BLaER1 treated with 17β-estradiol and CSF1 and Interleukin-3, amounts not matched to agents 10 nM and 100 nM (cell line): ENCODE data around the gene OR4C15.
A peak's percentile ranks its signal among the peaks of the same experiment; 100 is the strongest.

ENCODE experiments used
- H3K27ac ChIP-seq, 11 experiments: shearing (Covaris generic); formaldehyde crosslinking; 2 replicates each; pipeline ENCODE4 v1.8.1; 2022
- H3K27me3 ChIP-seq, 11 experiments: shearing (Covaris generic); formaldehyde crosslinking; 2 replicates each; pipeline ENCODE4 v1.8.1; 2022
- H3K36me3 ChIP-seq, 11 experiments: shearing (Covaris generic); formaldehyde crosslinking; 2 replicates each; pipeline ENCODE4 v1.8.1; 2022
- H3K4me1 ChIP-seq, 10 experiments: shearing (Covaris generic); formaldehyde crosslinking; 2 replicates each; pipeline ENCODE4 v1.8.1; 2022
- H3K4me2 ChIP-seq, 11 experiments: shearing (Covaris generic); formaldehyde crosslinking; 2 replicates each; pipeline ENCODE4 v1.8.1; 2022
- H3K4me3 ChIP-seq, 10 experiments: shearing (Covaris generic); formaldehyde crosslinking; 2 replicates each; pipeline ENCODE4 v1.8.1; 2022
- H3K9ac ChIP-seq, 11 experiments: shearing (Covaris generic); formaldehyde crosslinking; 2 replicates each; pipeline ENCODE4 v1.8.1; 2022
- H3K9me3 ChIP-seq, 11 experiments: shearing (Covaris generic); formaldehyde crosslinking; replicated peaks in 1 of 11; 2 replicates each; pipeline ENCODE4 v1.8.1; 2022
- H4K20me1 ChIP-seq, 11 experiments: shearing (Covaris generic); formaldehyde crosslinking; 2 replicates each; pipeline ENCODE4 v1.8.1; 2022
- Cebpa-rat ChIP-seq, 11 experiments: shearing (Covaris generic); IDR thresholded peaks; 2 replicates each; pipeline ENCODE4 v1.8.1; 2022

Gene OR4C15

GRCh38 chr11:55554169-55554568 is at the start of gene OR4C15:
Gene OR4C15, plus strand, starts transcription at chr11:55554469. Its CDS starts 0 bp downstream, at chr11:55554469.
- no peaks in the 10 kb centered on the region for H3K4me1 ChIP-seq
- H3K36me3 ChIP-seq, result no peaks in the 10 kb centered on the region
- no peaks in the 10 kb centered on the region for H4K20me1 ChIP-seq
- no peak within 1 kb of the TSS for H3K4me3 ChIP-seq
- no peaks in the 10 kb centered on the region for H3K27me3 ChIP-seq
- no peak within 1 kb of the TSS for H3K9ac ChIP-seq
- no peak within 1 kb of the TSS for H3K4me2 ChIP-seq
- no peak for TF ChIP-seq Cebpa-rat (IDR thresholded peaks at IDR 0.05)
- H3K9me3 ChIP-seq, result peaks cover 0 to 4% (median 0%) of the 10 kb centered on the region in 11 experiments; a peak in 1 of 22 replicates
- H3K27ac ChIP-seq, result no peak within 1 kb of the TSS

GRCh38 chr11:55571828-55572227 is 17.6 kb downstream of the OR4C15 start, which contains the start of gene OR4C16:
Gene OR4C16, plus strand, starts transcription at chr11:55572128. Its CDS starts 0 bp downstream, at chr11:55572128.
- H3K9me3 ChIP-seq, result peaks cover 13 to 30% (median 25%) of the 10 kb centered on the region in 11 experiments; a peak in 21 of 22 replicates
- H3K4me2 ChIP-seq, result peak within 1 kb of the TSS in 2 of 11 experiments; percentile 4 to 59; a peak in 3 of 22 replicates
- no peaks in the 10 kb centered on the region for H4K20me1 ChIP-seq
- H3K4me3 ChIP-seq, result no peak within 1 kb of the TSS
- H3K36me3 ChIP-seq, result no peaks in the 10 kb centered on the region
- 0 out of 22 replicates have a peak within 1 kb of the TSS, but pooled peaks of 1 of the 11 experiments have one; percentile 44 for H3K27ac ChIP-seq
- TF ChIP-seq Cebpa-rat (IDR thresholded peaks at IDR 0.05), result no peak
- H3K9ac ChIP-seq, result no peak within 1 kb of the TSS
- no peaks in the 10 kb centered on the region for H3K27me3 ChIP-seq
- peaks cover 0 to 34% (median 0%) of the 10 kb centered on the region in 10 experiments; a peak in 6 of 20 replicates for H3K4me1 ChIP-seq

GRCh38 chr11:55572548-55572947 is 18.3 kb downstream of the OR4C15 start:
- Histone ChIP-seq H4K20me1 (no peaks in the 10 kb centered on the region), H3K4me2 (peak overlapping the region in 2 of 11 experiments; percentile 4 to 13; a peak in 3 of 22 replicates), H3K4me3 (no peak overlapping the region), H3K27me3 (no peaks in the 10 kb centered on the region), H3K27ac (no peak overlapping the region), H3K4me1 (peaks cover 0 to 34% (median 0%) of the 10 kb centered on the region in 10 experiments; a peak in 6 of 20 replicates), H3K36me3 (no peaks in the 10 kb centered on the region), H3K9me3 (peaks cover 20 to 37% (median 33%) of the 10 kb centered on the region in 11 experiments), H3K9ac (no peak overlapping the region)
- no peak for TF ChIP-seq Cebpa-rat (IDR thresholded peaks at IDR 0.05)
